GM12878 (cell line): ENCODE measurements around the gene ZNF804B. TPM values are rescaled to one million over a fixed set of nuclear protein-coding genes. Genes with fewer than 3 reads are reported as not detected.

Experiments used
- ATAC-seq: fragments of 200-7000 bp; cut with Tn5 transposase; 3 replicates; pipeline ENCODE4 v1.9.1; 2020; ENCODE audit warnings: mild to moderate bottlenecking, moderate library complexity
- BruUV-seq: library from RNA; stranded (reverse); fragments of 400-500 nt; replicated peaks from 2 replicates; lab custom pipeline; 2021; lab: Mats Ljungman, UMichigan
- CTCF ChIA-PET: fragments of 300-600 bp; sonication (Branson Sonifier 250); formaldehyde crosslinking; extraction: SDS; loops from one replicate; lab custom pipeline; 2021; ENCODE audit warnings: inconsistent platforms; lab: Yijun Ruan, JAX
- POLR2A ChIA-PET: fragments of 350-600 bp; formaldehyde crosslinking; extraction: SDS; loops from one replicate; lab custom pipeline; 2021; ENCODE audit warnings: inconsistent platforms; lab: Charles Lee
- RAD21 ChIA-PET: fragments of 300-600 bp; sonication (Branson Sonifier 250); formaldehyde crosslinking; loops from one replicate; lab custom pipeline; 2023; ENCODE audit warnings: antibody characterized with exemption; ENCODE audit not compliant: unreplicated experiment; lab: Charles Lee
- SMC1A ChIA-PET: fragments of 300-600 bp; sonication (Branson Sonifier 250); formaldehyde crosslinking; loops from one replicate; lab custom pipeline; 2023; ENCODE audit not compliant: unreplicated experiment, uncharacterized antibody; lab: Charles Lee
- DNase-seq: peaks from one replicate; pipeline ENCODE4 v3.0.0-alpha.2; 2011; ENCODE audit warnings: low read depth, low spot score
- FAIRE-seq: peaks from 3 replicates; lab custom pipeline; 2011; peaks lifted over from hg19 to GRCh38; lab: Jason Lieb, UNC
- H2AFZ ChIP-seq: 2 replicates; pipeline ENCODE4 v1.6.0; 2011; ENCODE audit warnings: low read depth, low read length, control low read depth; ENCODE audit not compliant: control insufficient read depth
- H3K27ac ChIP-seq: 2 replicates; pipeline ENCODE4 v1.5.1; 2011; ENCODE audit warnings: control low read depth; ENCODE audit not compliant: control insufficient read depth, insufficient read depth
- H3K27me3 ChIP-seq, 2 experiments: replicated peaks in 1 of 2; 2 replicates each; pipeline versions ENCODE4 v1.6.0 to v1.6.1; 2011; ENCODE audit warnings: low read length in 1 of 2; ENCODE audit not compliant: control insufficient read depth in 2 of 2, insufficient read depth in 2 of 2
- H3K36me3 ChIP-seq, 2 experiments: 2 replicates each; pipeline ENCODE4 v1.5.1; 2011; ENCODE audit warnings: low read length in 1 of 2; ENCODE audit not compliant: control insufficient read depth in 2 of 2, insufficient read depth in 2 of 2
- H3K4me1 ChIP-seq: 2 replicates; pipeline ENCODE4 v1.6.1; 2011; ENCODE audit warnings: mild to moderate bottlenecking, low read length, moderate library complexity, mixed read lengths; ENCODE audit not compliant: control insufficient read depth, insufficient read depth
- H3K4me2 ChIP-seq: 2 replicates; pipeline ENCODE4 v1.6.0; 2011; ENCODE audit warnings: control low read depth; ENCODE audit not compliant: control insufficient read depth, insufficient read depth
- H3K4me3 ChIP-seq: fragments of 200-600 bp; sonication (generic); 2 replicates; pipeline ENCODE4 v1.5.1; 2016
- H3K79me2 ChIP-seq: 2 replicates; pipeline ENCODE4 v1.6.0; 2011; ENCODE audit warnings: low read length; ENCODE audit not compliant: control insufficient read depth, insufficient read depth
- H3K9ac ChIP-seq: 2 replicates; pipeline ENCODE4 v1.8.0; 2011; ENCODE audit warnings: low read length, control low read depth, mixed read lengths; ENCODE audit not compliant: control insufficient read depth, insufficient read depth
- H3K9me3 ChIP-seq: replicated peaks from 3 replicates; pipeline ENCODE4 v1.5.1; 2011; ENCODE audit warnings: mild to moderate bottlenecking, low read length; ENCODE audit not compliant: control insufficient read depth, insufficient read depth
- H4K20me1 ChIP-seq: 2 replicates; pipeline ENCODE4 v1.6.0; 2011; ENCODE audit not compliant: control insufficient read depth, insufficient read depth
- BMI1 ChIP-seq: fragments of 450-650 bp; IDR thresholded peaks from 2 replicates; pipeline ENCODE4 v1.6.1; 2016; ENCODE audit warnings: mild to moderate bottlenecking, moderate library complexity, borderline replicate concordance
- CHD2 ChIP-seq: IDR thresholded peaks from 2 replicates; pipeline ENCODE4 v1.6.1; 2011; ENCODE audit warnings: low read depth, low read length, improper control_type of control experiment, borderline replicate concordance
- CHD4 ChIP-seq: fragments of 200-600 bp; sonication (generic); IDR thresholded peaks from 2 replicates; pipeline ENCODE4 v1.6.1; 2016; ENCODE audit warnings: mild to moderate bottlenecking
- EED ChIP-seq: sonication (generic); IDR thresholded peaks from 2 replicates; pipeline ENCODE4 v1.6.1; 2016; ENCODE audit warnings: antibody characterized with exemption, low read depth
- EZH2 ChIP-seq: IDR thresholded peaks from 2 replicates; pipeline ENCODE4 v1.6.1; 2012; ENCODE audit warnings: low read depth, mild to moderate bottlenecking, control low read depth, inconsistent platforms, low read length, borderline replicate concordance; ENCODE audit not compliant: control insufficient read depth
- NBN ChIP-seq: fragments of 450-650 bp; IDR thresholded peaks from 2 replicates; pipeline ENCODE4 v1.6.1; 2016
- RAD21 ChIP-seq: IDR thresholded peaks from 2 replicates; pipeline ENCODE4 v1.6.1; 2011; ENCODE audit warnings: mild to moderate bottlenecking, low read depth, low read length, moderate library complexity; ENCODE audit not compliant: insufficient read depth
- RFX5 ChIP-seq: IDR thresholded peaks from 2 replicates; pipeline ENCODE4 v1.6.1; 2011; ENCODE audit warnings: low read depth, low read length, improper control_type of control experiment
- SREBF2 ChIP-seq: IDR thresholded peaks from 2 replicates; pipeline ENCODE4 v1.6.1; 2012; ENCODE audit warnings: mild to moderate bottlenecking, low read length
- STAT3 ChIP-seq: IDR thresholded peaks from 2 replicates; pipeline ENCODE4 v1.6.1; 2011; ENCODE audit warnings: low read depth, low read length, improper control_type of control experiment
- TCF3 ChIP-seq: IDR thresholded peaks from 2 replicates; pipeline ENCODE4 v1.6.1; 2012; ENCODE audit warnings: low read depth, mild to moderate bottlenecking, low read length, borderline replicate concordance; ENCODE audit not compliant: insufficient read depth
- WRNIP1 ChIP-seq: IDR thresholded peaks from 2 replicates; pipeline ENCODE4 v1.6.1; 2011; ENCODE audit warnings: low read depth, low read length, improper control_type of control experiment, borderline replicate concordance
- ZNF622 ChIP-seq: fragments of 450-650 bp; IDR thresholded peaks from 2 replicates; pipeline ENCODE4 v1.6.1; 2017; ENCODE audit warnings: mild to moderate bottlenecking, inconsistent platforms
- ZSCAN29 ChIP-seq: fragments of 450-650 bp; IDR thresholded peaks from 2 replicates; pipeline ENCODE4 v1.6.1; 2017; ENCODE audit warnings: mild to moderate bottlenecking, moderate library complexity
- in situ Hi-C: fragments of 300-500 bp; cut with MboI; formaldehyde crosslinking; loops from 9 replicates; pipeline ENCODE4 v1.14.3; 2018; ENCODE audit warnings: mixed read lengths
- intact Hi-C: fragments of 100-400 bp; cut with micrococcal nuclease; formaldehyde crosslinking; loops from one replicate; pipeline ENCODE4 v1.14.2; 2022; ENCODE audit not compliant: unreplicated experiment
- polyA plus RNA-seq, 11 experiments: library from polyadenylated mRNA; depleted of rRNA in 4 of 11; unstranded in 6 of 11; stranded (reverse) in 5 of 11; fragments of >200 nt; fragmentation: Nextera tagmentation in 4 of 11; fragmentation: Illumina TruSeq in 1 of 11; extraction: Ambion mirVana in 4 of 11; extraction: Trizol in 1 of 11; gene quantifications; 1 replicate in 1 of 11; 2 replicates in 10 of 11; pipeline versions ENCODE4 v1.2.1 to v1.2.3, GENCODE V29; 2011 to 2016; ENCODE audit warnings: inconsistent platforms in 2 of 11, missing spikeins in 2 of 11, low read depth in 1 of 11
- total RNA-seq, 4 experiments: library from RNA; depleted of rRNA in 3 of 4; stranded (reverse); fragments of >200 nt in 3 of 4; fragmentation: Illumina TruSeq in 1 of 4; extraction: Trizol in 1 of 4; gene quantifications; 2 replicates each; pipeline versions ENCODE4 v1.2.1 to v1.2.3, GENCODE V29; 2013 to 2021
- TF ChIP-seq, protein P1 (sequence below): IDR thresholded peaks from 2 replicates; pipeline ENCODE4 v1.6.1; 2011; ENCODE audit warnings: borderline replicate concordance, low read depth, mild to moderate bottlenecking, moderate library complexity, low read length; ENCODE audit not compliant: insufficient read depth, poor library complexity, severe bottlenecking
- TF ChIP-seq, protein P2 (sequence below): IDR thresholded peaks from 2 replicates; pipeline ENCODE4 v1.6.1; 2012; ENCODE audit warnings: low read length, inconsistent platforms

The ZNF804B gene
- total and polyA plus RNA-seq, 10 of the 15 experiments (the other 5 are each of a cell fraction or from before 2014, with no cell fraction given) = not detected

DNA sequence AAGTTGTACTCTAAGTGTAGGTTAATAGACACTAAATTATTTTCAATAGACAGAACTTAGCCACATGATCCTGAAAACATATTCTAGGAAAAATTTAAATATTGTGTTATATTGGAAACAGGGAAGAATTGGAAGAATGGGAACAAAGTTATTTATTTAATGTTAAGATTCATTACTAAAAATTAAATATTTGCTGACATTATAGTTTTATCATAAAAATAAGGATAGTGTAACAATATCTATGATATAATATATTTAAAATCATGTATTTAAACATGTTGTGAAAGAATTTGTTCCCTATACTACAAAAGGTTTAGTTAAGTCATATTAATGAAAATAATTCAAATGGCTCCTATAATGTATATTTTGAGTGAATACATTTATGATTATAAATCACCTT is 156.1 kb downstream of the ZNF804B start:
- Histone ChIP-seq H2AFZ (no peak overlapping the region), H3K4me3 (no peak overlapping the region), H3K27ac (no peak overlapping the region), H3K9me3 (no peaks in the 10 kb centered on the region), H3K27me3 (no peaks in the 10 kb centered on the region), H3K9ac (no peak overlapping the region), H4K20me1 (no peaks in the 10 kb centered on the region), H3K4me2 (no peak overlapping the region), H3K79me2 (no peaks in the 10 kb centered on the region), H3K36me3 (no peaks in the 10 kb centered on the region), H3K4me1 (no peaks in the 10 kb centered on the region)
- no peak for FAIRE-seq
- ATAC-seq = no peak
- no TSS peak for BruUV-seq
- ChIA-PET CTCF (no interaction called here), RAD21 (no interaction called here), POLR2A (no interaction called here), SMC1A (no interaction called here)
- intact Hi-C loops (no loop called here), in situ Hi-C loops (no loop called here)
- DNase-seq = no peak
- TF ChIP-seq, protein P1, sequence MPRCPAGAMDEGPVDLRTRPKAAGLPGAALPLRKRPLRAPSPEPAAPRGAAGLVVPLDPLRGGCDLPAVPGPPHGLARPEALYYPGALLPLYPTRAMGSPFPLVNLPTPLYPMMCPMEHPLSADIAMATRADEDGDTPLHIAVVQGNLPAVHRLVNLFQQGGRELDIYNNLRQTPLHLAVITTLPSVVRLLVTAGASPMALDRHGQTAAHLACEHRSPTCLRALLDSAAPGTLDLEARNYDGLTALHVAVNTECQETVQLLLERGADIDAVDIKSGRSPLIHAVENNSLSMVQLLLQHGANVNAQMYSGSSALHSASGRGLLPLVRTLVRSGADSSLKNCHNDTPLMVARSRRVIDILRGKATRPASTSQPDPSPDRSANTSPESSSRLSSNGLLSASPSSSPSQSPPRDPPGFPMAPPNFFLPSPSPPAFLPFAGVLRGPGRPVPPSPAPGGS = no peak
- TF ChIP-seq STAT3 = no peak
- no peak for TF ChIP-seq RFX5
- TF ChIP-seq ZSCAN29 = no peak
- no peak for TF ChIP-seq CHD2
- no peak for TF ChIP-seq RAD21
- TF ChIP-seq, protein P2, sequence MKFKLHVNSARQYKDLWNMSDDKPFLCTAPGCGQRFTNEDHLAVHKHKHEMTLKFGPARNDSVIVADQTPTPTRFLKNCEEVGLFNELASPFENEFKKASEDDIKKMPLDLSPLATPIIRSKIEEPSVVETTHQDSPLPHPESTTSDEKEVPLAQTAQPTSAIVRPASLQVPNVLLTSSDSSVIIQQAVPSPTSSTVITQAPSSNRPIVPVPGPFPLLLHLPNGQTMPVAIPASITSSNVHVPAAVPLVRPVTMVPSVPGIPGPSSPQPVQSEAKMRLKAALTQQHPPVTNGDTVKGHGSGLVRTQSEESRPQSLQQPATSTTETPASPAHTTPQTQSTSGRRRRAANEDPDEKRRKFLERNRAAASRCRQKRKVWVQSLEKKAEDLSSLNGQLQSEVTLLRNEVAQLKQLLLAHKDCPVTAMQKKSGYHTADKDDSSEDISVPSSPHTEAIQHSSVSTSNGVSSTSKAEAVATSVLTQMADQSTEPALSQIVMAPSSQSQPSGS = no peak
- TF ChIP-seq BMI1 = no peak
- no peak for TF ChIP-seq ZNF622
- no peak for TF ChIP-seq SREBF2
- TF ChIP-seq TCF3 = no peak
- no peak for TF ChIP-seq EZH2
- TF ChIP-seq CHD4 = no peak
- TF ChIP-seq EED = no peak
- TF ChIP-seq NBN = no peak
- no peak for TF ChIP-seq WRNIP1
